Measurements from ENCODE around the gene NFIX. TPM values are rescaled to one million over a fixed set of nuclear protein-coding genes. Genes with fewer than 3 reads are reported as not detected.

NFIX gene
- total and polyA plus RNA-seq, 2 of the 13 experiments (the other 11 are each of a cell fraction or from before 2014, with no cell fraction given), result 3.4 to 5.4 TPM

DNA sequence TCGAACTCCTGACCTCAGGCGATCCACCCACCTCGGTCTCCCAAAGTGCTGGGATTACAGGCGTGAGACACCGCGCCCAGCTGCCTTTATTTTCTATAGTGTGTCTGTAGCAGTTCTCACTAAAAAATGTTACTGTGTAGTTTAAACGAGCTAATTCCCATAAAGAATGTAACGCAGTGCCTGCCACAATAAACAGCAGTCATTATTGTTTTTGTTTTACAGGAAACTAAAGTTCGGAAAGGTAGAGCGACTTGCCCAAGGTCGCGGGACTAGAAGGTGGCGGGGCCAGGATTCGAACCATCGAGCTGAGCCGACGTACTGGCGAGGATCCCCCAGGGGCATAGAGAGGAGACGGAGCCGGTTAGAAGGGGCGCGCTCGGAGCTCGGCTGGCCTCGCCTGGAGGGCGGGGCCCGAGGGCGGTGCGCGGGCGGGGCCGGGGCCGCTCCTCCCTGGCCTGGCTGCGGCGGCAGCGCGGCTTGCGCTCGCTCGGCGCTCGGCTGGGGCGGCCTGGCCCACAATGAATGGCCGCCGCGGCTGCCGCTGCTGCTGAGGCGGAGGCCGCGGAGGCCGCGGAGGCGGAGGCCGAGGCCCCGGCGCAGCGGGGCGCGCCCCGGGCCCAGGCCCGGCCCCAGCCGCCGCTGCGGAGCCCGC is 122.6 kb downstream of the NFIX start, which contains the start of gene NACC1 (continued):
- peak; percentile 80 for TF ChIP-seq ZFY (CRISPR knock-in tag; IDR thresholded peaks at IDR 0.05)
- TF ChIP-seq, protein P1, sequence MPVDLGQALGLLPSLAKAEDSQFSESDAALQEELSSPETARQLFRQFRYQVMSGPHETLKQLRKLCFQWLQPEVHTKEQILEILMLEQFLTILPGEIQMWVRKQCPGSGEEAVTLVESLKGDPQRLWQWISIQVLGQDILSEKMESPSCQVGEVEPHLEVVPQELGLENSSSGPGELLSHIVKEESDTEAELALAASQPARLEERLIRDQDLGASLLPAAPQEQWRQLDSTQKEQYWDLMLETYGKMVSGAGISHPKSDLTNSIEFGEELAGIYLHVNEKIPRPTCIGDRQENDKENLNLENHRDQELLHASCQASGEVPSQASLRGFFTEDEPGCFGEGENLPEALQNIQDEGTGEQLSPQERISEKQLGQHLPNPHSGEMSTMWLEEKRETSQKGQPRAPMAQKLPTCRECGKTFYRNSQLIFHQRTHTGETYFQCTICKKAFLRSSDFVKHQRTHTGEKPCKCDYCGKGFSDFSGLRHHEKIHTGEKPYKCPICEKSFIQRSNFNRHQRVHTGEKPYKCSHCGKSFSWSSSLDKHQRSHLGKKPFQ (CRISPR knock-in tag; IDR thresholded peaks at IDR 0.05; ENCODE audit: insufficient replicate concordance), result peak; percentile 8
- TF ChIP-seq RAD21 (CRISPR knock-in tag; IDR thresholded peaks at IDR 0.05), result peak; percentile 7; the same call in 1 of the 2 replicates
- no peak for TF ChIP-seq HNF4A (CRISPR knock-in tag; IDR thresholded peaks at IDR 0.05)
- TF ChIP-seq, protein P2, sequence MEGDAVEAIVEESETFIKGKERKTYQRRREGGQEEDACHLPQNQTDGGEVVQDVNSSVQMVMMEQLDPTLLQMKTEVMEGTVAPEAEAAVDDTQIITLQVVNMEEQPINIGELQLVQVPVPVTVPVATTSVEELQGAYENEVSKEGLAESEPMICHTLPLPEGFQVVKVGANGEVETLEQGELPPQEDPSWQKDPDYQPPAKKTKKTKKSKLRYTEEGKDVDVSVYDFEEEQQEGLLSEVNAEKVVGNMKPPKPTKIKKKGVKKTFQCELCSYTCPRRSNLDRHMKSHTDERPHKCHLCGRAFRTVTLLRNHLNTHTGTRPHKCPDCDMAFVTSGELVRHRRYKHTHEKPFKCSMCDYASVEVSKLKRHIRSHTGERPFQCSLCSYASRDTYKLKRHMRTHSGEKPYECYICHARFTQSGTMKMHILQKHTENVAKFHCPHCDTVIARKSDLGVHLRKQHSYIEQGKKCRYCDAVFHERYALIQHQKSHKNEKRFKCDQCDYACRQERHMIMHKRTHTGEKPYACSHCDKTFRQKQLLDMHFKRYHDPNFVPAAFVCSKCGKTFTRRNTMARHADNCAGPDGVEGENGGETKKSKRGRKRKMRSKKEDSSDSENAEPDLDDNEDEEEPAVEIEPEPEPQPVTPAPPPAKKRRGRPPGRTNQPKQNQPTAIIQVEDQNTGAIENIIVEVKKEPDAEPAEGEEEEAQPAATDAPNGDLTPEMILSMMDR (CRISPR knock-in tag; IDR thresholded peaks at IDR 0.05), result 0 out of 2 replicates have a peak, but pooled peaks have one; percentile 8
- TF ChIP-seq, protein P3, sequence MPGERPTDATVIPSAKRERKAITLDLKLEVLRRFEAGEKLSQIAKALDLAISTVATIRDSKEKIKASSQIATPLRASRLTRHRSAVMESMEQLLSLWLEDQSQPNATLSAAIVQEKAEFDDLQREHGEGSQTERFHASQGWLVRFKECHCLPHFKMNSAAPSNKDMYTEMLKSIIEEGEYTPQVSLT (CRISPR knock-in tag; IDR thresholded peaks at IDR 0.05; ENCODE audit: borderline replicate concordance, low read depth), result no peak
- TF ChIP-seq CSRNP1 (CRISPR knock-in tag; IDR thresholded peaks at IDR 0.05), result no peak
- TF ChIP-seq ZNF569 (CRISPR knock-in tag; IDR thresholded peaks at IDR 0.05; ENCODE audit: borderline replicate concordance), result no peak
- no peak for TF ChIP-seq PLSCR1 (CRISPR knock-in tag; IDR thresholded peaks at IDR 0.05; ENCODE audit: borderline replicate concordance)
- TF ChIP-seq, protein P4, sequence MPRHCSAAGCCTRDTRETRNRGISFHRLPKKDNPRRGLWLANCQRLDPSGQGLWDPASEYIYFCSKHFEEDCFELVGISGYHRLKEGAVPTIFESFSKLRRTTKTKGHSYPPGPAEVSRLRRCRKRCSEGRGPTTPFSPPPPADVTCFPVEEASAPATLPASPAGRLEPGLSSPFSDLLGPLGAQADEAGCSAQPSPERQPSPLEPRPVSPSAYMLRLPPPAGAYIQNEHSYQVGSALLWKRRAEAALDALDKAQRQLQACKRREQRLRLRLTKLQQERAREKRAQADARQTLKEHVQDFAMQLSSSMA (CRISPR knock-in tag; IDR thresholded peaks at IDR 0.05), result no peak
- peak; percentile 72; the same call in 1 of the 2 replicates for TF ChIP-seq KLF12 (CRISPR knock-in tag; IDR thresholded peaks at IDR 0.05; ENCODE audit: borderline replicate concordance)
- 0 out of 2 replicates have a peak, but pooled peaks have one; percentile 21 for TF ChIP-seq BRCA1 (CRISPR knock-in tag; IDR thresholded peaks at IDR 0.05)
- TF ChIP-seq HNF1A (IDR thresholded peaks at IDR 0.05; ENCODE audit: low read depth), result no peak
- TF ChIP-seq HNF1A (CRISPR knock-in tag; IDR thresholded peaks at IDR 0.05; ENCODE audit: borderline replicate concordance), result no peak
- 0 out of 2 replicates have a peak, but pooled peaks have one; percentile 26 for TF ChIP-seq SPEN (CRISPR knock-in tag; IDR thresholded peaks at IDR 0.05; ENCODE audit: low read depth)
- TF ChIP-seq, protein P5, sequence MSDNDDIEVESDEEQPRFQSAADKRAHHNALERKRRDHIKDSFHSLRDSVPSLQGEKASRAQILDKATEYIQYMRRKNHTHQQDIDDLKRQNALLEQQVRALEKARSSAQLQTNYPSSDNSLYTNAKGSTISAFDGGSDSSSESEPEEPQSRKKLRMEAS (IDR thresholded peaks at IDR 0.05), result 0 out of 2 replicates have a peak, but pooled peaks have one; percentile 40
